Adipocyte (in vitro differentiated cells): ENCODE measurements around the gene TNXB.
A peak's percentile ranks its signal among the peaks of the same experiment; 100 is the strongest.
"Not testable (repeated sequence)": the region's sequence is repeated elsewhere in the genome, so short reads cannot be mapped to it uniquely, and the experiment has no call there.

Experiments
- DNase-seq: peaks from one replicate; pipeline ENCODE4 v3.0.0-alpha.2; 2015; ENCODE audit warnings: low read depth
- H3K27me3 ChIP-seq: replicated peaks from 2 replicates; pipeline ENCODE4 v1.7.0; 2013; ENCODE audit warnings: mild to moderate bottlenecking, low read length, moderate library complexity; ENCODE audit not compliant: control insufficient read depth, insufficient read depth
- H3K36me3 ChIP-seq: 2 replicates; pipeline ENCODE4 v1.7.0; 2013; ENCODE audit warnings: low read length, mild to moderate bottlenecking, moderate library complexity; ENCODE audit not compliant: control insufficient read depth, insufficient read depth, severe bottlenecking
- H3K4me1 ChIP-seq: 2 replicates; pipeline ENCODE4 v1.7.0; 2013; ENCODE audit warnings: mild to moderate bottlenecking, low read length, moderate library complexity; ENCODE audit not compliant: control insufficient read depth, insufficient read depth
- H3K4me3 ChIP-seq: 2 replicates; pipeline ENCODE4 v1.7.0; 2013; ENCODE audit warnings: mild to moderate bottlenecking, low read length, moderate library complexity
- H3K9ac ChIP-seq: 2 replicates; pipeline ENCODE4 v1.7.0; 2013; ENCODE audit warnings: mild to moderate bottlenecking, low read length, moderate library complexity
- H3K9me3 ChIP-seq: 2 replicates; pipeline ENCODE4 v1.7.0; 2013; ENCODE audit warnings: mild to moderate bottlenecking, low read length, moderate library complexity; ENCODE audit not compliant: control insufficient read depth

The TNXB gene

GRCh38 chr6:32149092-32149755 lies 40.1 kb upstream of the TNXB start:
- H3K4me1 ChIP-seq: peaks cover 20% of the 10 kb centered on the region
- H3K36me3 ChIP-seq: no peaks in the 10 kb centered on the region
- no peak for DNase-seq
- H3K9me3 ChIP-seq: no peaks in the 10 kb centered on the region
- H3K9ac ChIP-seq: no peak overlapping the region
- H3K27me3 ChIP-seq: peaks cover 6% of the 10 kb centered on the region
- H3K4me3 ChIP-seq: peak overlapping the region; percentile 75

DNA sequence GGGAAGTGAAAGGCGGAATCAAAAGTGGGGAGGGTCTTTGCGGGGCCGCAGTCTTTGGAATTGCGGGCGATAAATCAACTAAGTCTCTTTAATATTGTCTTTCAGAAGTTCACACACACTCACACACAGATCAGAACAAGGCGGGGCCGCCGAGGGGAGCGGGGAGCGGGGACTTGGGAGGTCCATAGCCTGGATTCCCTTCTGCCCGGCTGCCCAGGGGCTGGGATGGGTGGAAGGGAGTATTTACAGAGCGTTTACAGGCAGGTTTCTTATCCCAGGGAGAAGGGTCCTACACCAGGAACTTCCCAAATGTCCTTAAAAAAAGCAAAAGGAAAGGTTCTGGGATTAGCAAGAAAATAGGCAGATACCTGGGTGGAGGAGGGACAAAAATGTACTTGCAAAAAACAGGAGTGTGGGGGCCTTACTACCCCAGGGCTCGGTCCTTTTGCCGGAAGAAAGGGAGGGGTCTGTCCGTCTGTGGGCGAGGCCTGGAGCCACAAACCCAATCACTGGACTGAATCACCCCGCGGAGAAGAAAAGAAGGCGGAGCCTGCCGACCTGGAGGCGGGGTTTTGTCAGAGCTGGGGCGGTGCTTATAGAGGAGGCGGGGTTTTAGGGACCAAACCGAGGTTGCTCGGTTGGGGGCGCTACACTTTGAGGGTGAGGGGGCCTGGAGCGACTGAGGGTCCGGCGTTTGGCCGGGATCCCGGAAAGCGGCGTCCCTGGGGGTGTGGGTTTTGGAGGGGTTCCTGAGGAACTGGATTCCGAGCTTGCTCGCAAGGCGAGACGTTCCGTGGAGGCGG lies 39.4 kb upstream of the TNXB start:
- Histone ChIP-seq H3K4me3 (peak overlapping the region; percentile 75), H3K27me3 (peaks cover 6% of the 10 kb centered on the region), H3K36me3 (no peaks in the 10 kb centered on the region), H3K9ac (peak overlapping the region; percentile 36), H3K9me3 (no peaks in the 10 kb centered on the region), H3K4me1 (peaks cover 19% of the 10 kb centered on the region)
- DNase-seq: no peak

- H3K4me1 ChIP-seq: peaks cover 10% of the 10 kb centered on the region
- DNase-seq: no peak
- peak overlapping the region; percentile 75 for H3K4me3 ChIP-seq
- H3K27me3 ChIP-seq: peaks cover 6% of the 10 kb centered on the region
- no peak overlapping the region for H3K9ac ChIP-seq
- H3K36me3 ChIP-seq: no peaks in the 10 kb centered on the region
- H3K9me3 ChIP-seq: no peaks in the 10 kb centered on the region
Observed at GRCh38 chr6:32147401-32148132, 38.4 kb upstream of the TNXB start.

GRCh38 chr6:32146687-32147086 lies 37.5 kb upstream of the TNXB start:
- no peak overlapping the region for H3K9ac ChIP-seq

GRCh38 chr6:32146287-32146686 lies 37.1 kb upstream of the TNXB start:
- no peak for DNase-seq
- H3K27me3 ChIP-seq: peaks cover 6% of the 10 kb centered on the region
- H3K9me3 ChIP-seq: no peaks in the 10 kb centered on the region
- H3K4me1 ChIP-seq: peaks cover 4% of the 10 kb centered on the region
- no peaks in the 10 kb centered on the region for H3K36me3 ChIP-seq
- no peak overlapping the region for H3K4me3 ChIP-seq
- no peak overlapping the region for H3K9ac ChIP-seq

More at GRCh38 chr6:32146687-32147086, 37.5 kb upstream of the TNXB start:
- Histone ChIP-seq H3K36me3 (no peaks in the 10 kb centered on the region), H3K4me3 (no peak overlapping the region), H3K4me1 (peaks cover 4% of the 10 kb centered on the region), H3K9me3 (no peaks in the 10 kb centered on the region), H3K27me3 (peaks cover 6% of the 10 kb centered on the region)
- no peak for DNase-seq

- not testable (repeated sequence) for H3K4me3 ChIP-seq, H3K36me3 ChIP-seq, H3K9ac ChIP-seq, DNase-seq, H3K27me3 ChIP-seq, H3K9me3 ChIP-seq
- peaks cover 14% of the 10 kb centered on the region for H3K4me1 ChIP-seq
Observed at GRCh38 chr6:32144238-32144637, 35.1 kb upstream of the TNXB start.

DNA sequence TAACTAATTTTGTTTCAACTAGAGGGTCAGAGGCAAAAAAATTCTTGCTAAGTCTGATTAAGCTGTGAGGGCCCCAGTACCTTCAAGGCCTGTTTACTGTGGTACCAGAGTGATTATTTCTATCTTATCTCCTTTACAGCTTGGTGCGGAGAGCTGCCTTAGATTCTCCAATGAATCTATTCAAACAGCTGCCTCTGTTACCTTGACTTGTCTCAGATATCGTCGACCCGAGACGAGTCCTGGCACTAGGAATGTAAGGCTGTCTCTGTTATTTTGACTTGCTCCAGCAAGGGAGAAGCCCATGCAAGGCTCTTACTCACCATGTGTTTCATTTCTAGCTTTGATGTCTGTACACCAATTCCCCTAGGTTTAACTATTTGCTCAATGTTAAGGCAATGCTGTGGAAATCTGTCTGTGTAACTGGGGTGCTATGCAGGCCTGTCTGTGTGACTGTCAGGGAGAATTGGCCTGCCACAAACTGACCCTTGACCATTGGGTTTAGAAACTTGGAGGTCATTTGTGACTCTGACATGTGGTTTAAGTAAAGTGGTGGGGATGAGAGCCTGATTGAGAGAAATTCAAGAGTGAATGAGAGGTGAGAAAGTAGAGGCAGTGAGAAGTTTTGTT lies 31.4 kb upstream of the TNXB start:
- H3K27me3 ChIP-seq: no peaks in the 10 kb centered on the region
- no peak overlapping the region for H3K4me3 ChIP-seq
- H3K9me3 ChIP-seq: no peaks in the 10 kb centered on the region
- H3K9ac ChIP-seq: no peak overlapping the region
- no peak for DNase-seq
- peaks cover 14% of the 10 kb centered on the region for H3K4me1 ChIP-seq
- H3K36me3 ChIP-seq: no peaks in the 10 kb centered on the region

GRCh38 chr6:32139590-32139989 lies 30.5 kb upstream of the TNXB start:
- no peak for DNase-seq
- Histone ChIP-seq H3K36me3 (no peaks in the 10 kb centered on the region), H3K4me1 (peaks cover 12% of the 10 kb centered on the region), H3K9me3 (no peaks in the 10 kb centered on the region), H3K4me3 (no peak overlapping the region), H3K27me3 (no peaks in the 10 kb centered on the region), H3K9ac (no peak overlapping the region)

- Histone ChIP-seq H3K4me3 (no peak overlapping the region), H3K4me1 (peaks cover 10% of the 10 kb centered on the region), H3K36me3 (no peaks in the 10 kb centered on the region), H3K9ac (no peak overlapping the region), H3K27me3 (no peaks in the 10 kb centered on the region), H3K9me3 (no peaks in the 10 kb centered on the region)
- DNase-seq: no peak
Observed at GRCh38 chr6:32137454-32137853, 28.3 kb upstream of the TNXB start.

- Histone ChIP-seq H3K36me3 (no peaks in the 10 kb centered on the region), H3K27me3 (no peaks in the 10 kb centered on the region), H3K4me1 (peaks cover 9% of the 10 kb centered on the region), H3K9me3 (no peaks in the 10 kb centered on the region), H3K4me3 (no peak overlapping the region), H3K9ac (no peak overlapping the region)
- no peak for DNase-seq
Observed at GRCh38 chr6:32133786-32134185, 24.6 kb upstream of the TNXB start.

- H3K9ac ChIP-seq: no peak overlapping the region
- H3K4me1 ChIP-seq: peaks cover 18% of the 10 kb centered on the region
- DNase-seq: no peak
- no peaks in the 10 kb centered on the region for H3K27me3 ChIP-seq
- no peaks in the 10 kb centered on the region for H3K9me3 ChIP-seq
- no peaks in the 10 kb centered on the region for H3K36me3 ChIP-seq
- no peak overlapping the region for H3K4me3 ChIP-seq
Observed at GRCh38 chr6:32132110-32132509, 23.0 kb upstream of the TNXB start.
